GM21576 (cell line): ENCODE results near the gene ATF7IP2.
"Not testable (repeated sequence)": the region's sequence is repeated elsewhere in the genome, so short reads cannot be mapped to it uniquely, and the experiment has no call there.

Source experiments
- ATAC-seq: cut with Tn5 transposase; IDR thresholded peaks from one replicate; pipeline ENCODE4 v1.9.1; 2021; ENCODE audit warnings: mild to moderate bottlenecking, moderate library complexity; ENCODE audit not compliant: unreplicated experiment

Gene ATF7IP2

GRCh38 chr16:10373556-10373955 lies 12.3 kb upstream of the ATF7IP2 start:
- ATAC-seq = no peak

GRCh38 chr16:10376229-10376628 lies 9.6 kb upstream of the ATF7IP2 start:
- no peak for ATAC-seq

GRCh38 chr16:10383626-10384025 lies 2.2 kb upstream of the ATF7IP2 start:
- no peak for ATAC-seq

GRCh38 chr16:10386517-10387100 lies 748 bp downstream of the ATF7IP2 start:
- no peak for ATAC-seq

GRCh38 chr16:10387188-10387617 lies 1.3 kb downstream of the ATF7IP2 start:
- ATAC-seq = no peak

GRCh38 chr16:10388988-10389387 lies 3.1 kb downstream of the ATF7IP2 start:
- ATAC-seq = no peak

GRCh38 chr16:10390330-10390729 lies 4.5 kb downstream of the ATF7IP2 start:
- ATAC-seq = no peak

GRCh38 chr16:10390867-10391266 lies 5.0 kb downstream of the ATF7IP2 start:
- ATAC-seq = no peak

- no peak for ATAC-seq
These were observed 5.5 kb downstream of the ATF7IP2 start for GRCh38 chr16:10391339-10391738.

- ATAC-seq = no peak
These were observed 17.1 kb downstream of the ATF7IP2 start for GRCh38 chr16:10402975-10403374.

- no peak for ATAC-seq
These were observed 19.6 kb downstream of the ATF7IP2 start for GRCh38 chr16:10405386-10405939.

GRCh38 chr16:10408824-10409381 lies 23.0 kb downstream of the ATF7IP2 start:
- ATAC-seq = no peak

GRCh38 chr16:10409713-10410112 lies 23.9 kb downstream of the ATF7IP2 start:
- not testable (repeated sequence) for ATAC-seq

GRCh38 chr16:10410469-10410868 lies 24.6 kb downstream of the ATF7IP2 start:
- ATAC-seq = no peak

GRCh38 chr16:10412935-10413601 lies 27.2 kb downstream of the ATF7IP2 start:
- ATAC-seq = no peak

GRCh38 chr16:10418204-10418603 lies 32.3 kb downstream of the ATF7IP2 start:
- ATAC-seq = not testable (repeated sequence)

- no peak for ATAC-seq
These were observed 33.8 kb downstream of the ATF7IP2 start for GRCh38 chr16:10419701-10420100.

- ATAC-seq = no peak
These were observed 35.7 kb downstream of the ATF7IP2 start for GRCh38 chr16:10421596-10421995.

GRCh38 chr16:10428433-10429168 lies 42.7 kb downstream of the ATF7IP2 start:
- no peak for ATAC-seq

GRCh38 chr16:10429299-10429969 lies 43.6 kb downstream of the ATF7IP2 start:
- not testable (repeated sequence) for ATAC-seq

- no peak for ATAC-seq
These were observed 55.9 kb downstream of the ATF7IP2 start for GRCh38 chr16:10441726-10442125.
